HG02678 (cell line): ENCODE results near the gene TRIM15.
"Not testable (repeated sequence)": the region's sequence is repeated elsewhere in the genome, so short reads cannot be mapped to it uniquely, and the experiment has no call there.

Experiments used
- ATAC-seq: cut with Tn5 transposase; IDR thresholded peaks from one replicate; pipeline ENCODE4 v1.9.1; 2021; ENCODE audit warnings: mild to moderate bottlenecking, moderate library complexity; ENCODE audit not compliant: unreplicated experiment

TRIM15 gene

GRCh38 chr6:30163090-30163917 is at the start of gene TRIM15:
Gene TRIM15 (plus strand): TSS chr6:30163546. CDS start chr6:30163685, 139 bp downstream.
- ATAC-seq, result no peak

- ATAC-seq, result no peak
Observed at GRCh38 chr6:30113841-30114240, 49.5 kb upstream of the TRIM15 start.

GRCh38 chr6:30116724-30117123 is 46.6 kb upstream of the TRIM15 start:
- ATAC-seq, result no peak

- not testable (repeated sequence) for ATAC-seq
Observed at GRCh38 chr6:30118691-30119090, 44.7 kb upstream of the TRIM15 start.

GRCh38 chr6:30121446-30122366 is 41.6 kb upstream of the TRIM15 start:
- no peak for ATAC-seq

GRCh38 chr6:30122515-30122914 is 40.8 kb upstream of the TRIM15 start:
- no peak for ATAC-seq

GRCh38 chr6:30127238-30128093 is 35.9 kb upstream of the TRIM15 start:
- no peak for ATAC-seq

- ATAC-seq, result no peak
Observed at GRCh38 chr6:30129265-30130178, 33.8 kb upstream of the TRIM15 start.

- no peak for ATAC-seq
Observed at GRCh38 chr6:30130179-30130679, 33.1 kb upstream of the TRIM15 start.

- peak; percentile 65 for ATAC-seq
Observed at GRCh38 chr6:30130887-30131862, 32.2 kb upstream of the TRIM15 start.

- ATAC-seq, result no peak
Observed at GRCh38 chr6:30131947-30132497, 31.3 kb upstream of the TRIM15 start.

GRCh38 chr6:30135147-30135546 is 28.2 kb upstream of the TRIM15 start:
- ATAC-seq, result no peak

GRCh38 chr6:30135757-30136156 is 27.6 kb upstream of the TRIM15 start, which contains the start of gene TRIM40:
Gene TRIM40 (plus strand): TSS chr6:30136140. CDS start chr6:30137037, 897 bp downstream.
- no peak for ATAC-seq

GRCh38 chr6:30136570-30137286 is 26.6 kb upstream of the TRIM15 start:
- no peak for ATAC-seq

- not testable (repeated sequence) for ATAC-seq
Observed at GRCh38 chr6:30140240-30140639, 23.1 kb upstream of the TRIM15 start.

GRCh38 chr6:30142665-30143064 is 20.7 kb upstream of the TRIM15 start:
- no peak for ATAC-seq

- no peak for ATAC-seq
Observed at GRCh38 chr6:30143780-30144179, 19.6 kb upstream of the TRIM15 start.
